SK-N-SH (cell line): ENCODE measurements around the gene RSRC1. TPM values are rescaled to one million over a fixed set of nuclear protein-coding genes. Genes with fewer than 3 reads are reported as not detected.

Experiments used
- CTCF ChIA-PET: fragments of 300-600, 350-600 bp; formaldehyde crosslinking; extraction: SDS; loops from one replicate; lab custom pipeline; 2021; lab: Yijun Ruan, JAX
- POLR2A ChIA-PET: fragments of 350-600 bp; sonication (Branson Sonifier 250); formaldehyde crosslinking; extraction: SDS; loops from one replicate; lab custom pipeline; 2020; ENCODE audit warnings: antibody characterized with exemption, inconsistent platforms; lab: Yijun Ruan, JAX
- DNase-seq: peaks from one replicate; pipeline ENCODE4 v3.0.0; 2012
- H2AFZ ChIP-seq: fragments of 200-600 bp; sonication (generic); 2 replicates; pipeline ENCODE4 v1.8.1; 2016; ENCODE audit warnings: antibody characterized with exemption, mild to moderate bottlenecking, low read depth
- H3F3A ChIP-seq: fragments of 200-600 bp; sonication (generic); replicated peaks from 2 replicates; pipeline ENCODE3; 2016; ENCODE audit warnings: antibody characterized with exemption, mild to moderate bottlenecking; ENCODE audit not compliant: insufficient read depth
- H3K27ac ChIP-seq, 2 experiments: fragments of 200-500 bp in 1 of 2; fragments of 200-600 bp in 1 of 2; sonication (Bioruptor generic) in 1 of 2; sonication (generic), shearing (Covaris generic) in 1 of 2; 2 replicates each; pipeline versions ENCODE4 v1.5.1 to v1.6.1; 2014 to 2016; ENCODE audit warnings: low read depth in 2 of 2, inconsistent platforms in 1 of 2, low read length in 1 of 2, mild to moderate bottlenecking in 1 of 2, mixed read lengths in 1 of 2
- H3K27me3 ChIP-seq: fragments of 200-600 bp; sonication (generic), shearing (Covaris generic); 2 replicates; pipeline ENCODE4 v1.6.1; 2016; ENCODE audit warnings: mixed run types; ENCODE audit not compliant: insufficient read depth
- H3K36me3 ChIP-seq, 2 experiments: fragments of 200-500 bp in 1 of 2; fragments of 200-600 bp in 1 of 2; sonication (Bioruptor generic) in 1 of 2; sonication (generic) in 1 of 2; replicated peaks in 1 of 2; 2 replicates each; pipeline versions ENCODE3 to v1.5.1; 2014 to 2016; ENCODE audit warnings: low read length in 1 of 2, mild to moderate bottlenecking in 1 of 2; ENCODE audit not compliant: insufficient read depth in 2 of 2, control insufficient read depth in 1 of 2
- H3K4me1 ChIP-seq, 2 experiments: fragments of 200-500 bp in 1 of 2; fragments of 200-600 bp in 1 of 2; sonication (Bioruptor generic) in 1 of 2; sonication (generic), shearing (Covaris generic) in 1 of 2; 2 replicates each; pipeline versions ENCODE4 v1.5.1 to v1.6.1; 2014 to 2016; ENCODE audit warnings: low read depth in 1 of 2, low read length in 1 of 2, mixed run types in 1 of 2; ENCODE audit not compliant: insufficient read depth in 2 of 2, control insufficient read depth in 1 of 2
- H3K4me2 ChIP-seq: fragments of 200-600 bp; sonication (generic), shearing (Covaris generic); 2 replicates; pipeline ENCODE4 v1.6.1; 2017; ENCODE audit warnings: mixed run types
- H3K4me3 ChIP-seq, 2 experiments: fragments of 200-500 bp in 1 of 2; fragments of 200-600 bp in 1 of 2; sonication (Bioruptor generic) in 1 of 2; sonication (generic), shearing (Covaris generic) in 1 of 2; 2 replicates each; pipeline versions ENCODE4 v1.5.1 to v1.8.1; 2014 to 2016; ENCODE audit warnings: low read depth in 2 of 2, inconsistent platforms in 1 of 2, low read length in 1 of 2, mild to moderate bottlenecking in 1 of 2, mixed read lengths in 1 of 2, moderate library complexity in 1 of 2
- H3K79me2 ChIP-seq: fragments of 200-600 bp; sonication (generic); 2 replicates; pipeline ENCODE4 v1.8.1; 2017; ENCODE audit warnings: mild to moderate bottlenecking; ENCODE audit not compliant: insufficient read depth
- H3K9ac ChIP-seq: fragments of 200-600 bp; sonication (generic); 2 replicates; pipeline ENCODE4 v1.6.1; 2017; ENCODE audit warnings: mixed run types
- H3K9me2 ChIP-seq: fragments of 200-600 bp; sonication (generic); 2 replicates; pipeline ENCODE4 v1.6.1; 2017; ENCODE audit warnings: mixed run types
- H3K9me3 ChIP-seq: fragments of 200-600 bp; sonication (generic); 2 replicates; pipeline ENCODE4 v1.6.1; 2017; ENCODE audit warnings: mixed run types, mild to moderate bottlenecking, moderate library complexity
- H4K20me1 ChIP-seq: fragments of 200-600 bp; sonication (generic); 2 replicates; pipeline ENCODE4 v1.6.1; 2017; ENCODE audit warnings: mild to moderate bottlenecking, mixed run types; ENCODE audit not compliant: insufficient read depth
- CHD2 ChIP-seq: fragments of 150-350 bp; IDR thresholded peaks from 2 replicates; pipeline ENCODE4 v1.6.1; 2018; ENCODE audit warnings: low read length; ENCODE audit not compliant: partially characterized antibody
- ELF1 ChIP-seq: IDR thresholded peaks from 2 replicates; pipeline ENCODE4 v1.4.0; 2012
- EZH2phosphoT487 ChIP-seq: fragments of 200-600 bp; sonication (generic); IDR thresholded peaks from 2 replicates; pipeline ENCODE4 v1.6.1; 2017; ENCODE audit warnings: low read depth, mixed run types, mild to moderate bottlenecking, antibody characterized with exemption, moderate library complexity, borderline replicate concordance
- FOSL2 ChIP-seq: IDR thresholded peaks from 2 replicates; pipeline ENCODE4 v1.4.0; 2012; ENCODE audit warnings: low read depth, mild to moderate bottlenecking, moderate library complexity, borderline replicate concordance
- JUND ChIP-seq: IDR thresholded peaks from 2 replicates; pipeline ENCODE4 v1.4.0; 2012
- MEF2A ChIP-seq: IDR thresholded peaks from 2 replicates; pipeline ENCODE4 v1.4.0; 2012; ENCODE audit warnings: low read depth, borderline replicate concordance
- NRF1 ChIP-seq: IDR thresholded peaks from 2 replicates; pipeline ENCODE4 v1.6.1; 2012; ENCODE audit warnings: low read depth, mild to moderate bottlenecking, low read length
- PBX3 ChIP-seq: IDR thresholded peaks from 2 replicates; pipeline ENCODE4; 2012
- SIN3A ChIP-seq: IDR thresholded peaks from 2 replicates; pipeline ENCODE4 v1.6.1; 2012; ENCODE audit warnings: low read depth, mild to moderate bottlenecking, low read length, moderate library complexity, borderline replicate concordance
- TEAD4 ChIP-seq: IDR thresholded peaks from 2 replicates; pipeline ENCODE4 v1.4.0; 2012; ENCODE audit warnings: mild to moderate bottlenecking, borderline replicate concordance; ENCODE audit not compliant: insufficient read depth
- USF1 ChIP-seq: IDR thresholded peaks from 2 replicates; pipeline ENCODE4 v1.4.0; 2012; ENCODE audit warnings: low read depth, borderline replicate concordance
- USF2 ChIP-seq: fragments of 150-350 bp; IDR thresholded peaks from 2 replicates; pipeline ENCODE4 v1.6.1; 2017; ENCODE audit warnings: antibody characterized with exemption, low read length, low read depth, borderline replicate concordance
- ZBTB33 ChIP-seq: IDR thresholded peaks from 2 replicates; pipeline ENCODE4 v1.4.0; 2012; ENCODE audit warnings: low read depth, borderline replicate concordance
- WGBS: methylation state at CpG from one replicate; pipeline ENCODE4 v1.1.6; 2017; ENCODE audit warnings: low lambda C conversion rate; 5-methylcytosine and 5-hydroxymethylcytosine counted together
- polyA plus RNA-seq, 3 experiments: library from polyadenylated mRNA; depleted of rRNA; stranded (reverse); fragments of >200 nt; gene quantifications; 2 replicates each; pipeline ENCODE4 v1.2.3, GENCODE V29; 2012

RSRC1 gene
- polyA plus RNA-seq, 1 of the 3 experiments (the other 2 are of a cell fraction), result 4.5 TPM

- Histone ChIP-seq H3K9me3 (no peaks in the 10 kb centered on the region), H3K9ac (no peak overlapping the region), H3K27me3 (no peaks in the 10 kb centered on the region), H2AFZ (no peak overlapping the region), H3K36me3 (no peaks in the 10 kb centered on the region), H3K27ac (no peak overlapping the region), H3K4me3 (no peak overlapping the region), H3K9me2 (no peaks in the 10 kb centered on the region; the same call in 1 of the 2 replicates), H3K4me1 (no peaks in the 10 kb centered on the region; a peak in 1 of 4 replicates), H3K79me2 (no peaks in the 10 kb centered on the region), H3K4me2 (no peak overlapping the region), H4K20me1 (no peaks in the 10 kb centered on the region), H3F3A (no peaks in the 10 kb centered on the region)
- CTCF ChIA-PET, result interaction anchor here (0.8 kb wide), 1 partner anchor 10 kb away, joined by 3 read pairs; no protein-coding TSS in a partner anchor
- TF ChIP-seq EZH2phosphoT487 (no peak), USF1 (no peak), PBX3 (no peak), TEAD4 (no peak), USF2 (no peak), CHD2 (no peak), MEF2A (no peak), SIN3A (no peak), FOSL2 (no peak), ELF1 (no peak), NRF1 (no peak), JUND (no peak), ZBTB33 (no peak)
- no peak for DNase-seq
- POLR2A ChIA-PET, result no interaction called here
- WGBS, result 94% methylated on average over 2 of the region's 2 CpGs
Observed at GRCh38 chr3:158453004-158453403, 343.1 kb downstream of the RSRC1 start.

GRCh38 chr3:158453865-158454264 lies 344.0 kb downstream of the RSRC1 start:
- no peaks in the 10 kb centered on the region; a peak in 2 of 4 replicates for H3K4me1 ChIP-seq
- no peaks in the 10 kb centered on the region for H3K9me3 ChIP-seq
- CTCF ChIA-PET, result no interaction called here
- H2AFZ ChIP-seq, result no peak overlapping the region
- H3K27me3 ChIP-seq, result no peaks in the 10 kb centered on the region
- POLR2A ChIA-PET, result no interaction called here
- TF ChIP-seq JUND, result no peak
- no peaks in the 10 kb centered on the region for H3K36me3 ChIP-seq
- H3K9me2 ChIP-seq, result no peaks in the 10 kb centered on the region
- H3K9ac ChIP-seq, result no peak overlapping the region
- no peak overlapping the region for H3K4me3 ChIP-seq
- no peak overlapping the region for H3K4me2 ChIP-seq
- no peaks in the 10 kb centered on the region for H3F3A ChIP-seq
- no peak for DNase-seq
- no peaks in the 10 kb centered on the region for H3K79me2 ChIP-seq
- H3K27ac ChIP-seq, result no peak overlapping the region
- H4K20me1 ChIP-seq, result no peaks in the 10 kb centered on the region
